Panc1 (cell line): Measurements from ENCODE around the gene ATG9A. TPM values are rescaled to one million over a fixed set of nuclear protein-coding genes. Genes with fewer than 3 reads are reported as not detected.

Experiments
- ATAC-seq: fragments of 200-7000 bp; cut with Tn5 transposase; 2 replicates; pipeline ENCODE4 v1.9.1; 2020; ENCODE audit warnings: mild to moderate bottlenecking, moderate library complexity
- BruUV-seq: library from RNA; stranded (reverse); fragments of 400-500 nt; replicated peaks from 2 replicates; lab custom pipeline; 2021; lab: Mats Ljungman, UMichigan
- CTCF ChIA-PET: fragments of 300-600 bp; sonication (Branson Sonifier 250); formaldehyde crosslinking; loops from one replicate; lab custom pipeline; 2022; ENCODE audit warnings: antibody characterized with exemption; lab: Charles Lee
- POLR2A ChIA-PET: fragments of 300-600 bp; sonication (Branson Sonifier 250); formaldehyde crosslinking; loops from one replicate; lab custom pipeline; 2022; ENCODE audit warnings: antibody characterized with exemption; lab: Charles Lee
- DNase-seq: peaks from one replicate; pipeline ENCODE4 v3.0.0-alpha.2; 2010; ENCODE audit warnings: low read depth, low spot score
- H3K27ac ChIP-seq: 2 replicates; pipeline ENCODE4 v1.5.1; 2011; ENCODE audit warnings: mild to moderate bottlenecking, low read length, inconsistent platforms
- H3K27me3 ChIP-seq: fragments of 200-500 bp; sonication (Bioruptor generic); 2 replicates; pipeline ENCODE4 v1.6.0; 2014; ENCODE audit warnings: low read length, inconsistent platforms; ENCODE audit not compliant: control insufficient read depth, insufficient read depth
- H3K36me3 ChIP-seq: fragments of 200-500 bp; sonication (Bioruptor generic); 2 replicates; pipeline ENCODE4 v1.5.1; 2014; ENCODE audit warnings: inconsistent platforms, mild to moderate bottlenecking, low read length, moderate library complexity; ENCODE audit not compliant: control insufficient read depth, insufficient read depth
- H3K4me1 ChIP-seq: 2 replicates; pipeline ENCODE4 v1.5.1; 2011; ENCODE audit warnings: inconsistent platforms, mild to moderate bottlenecking, low read length, moderate library complexity; ENCODE audit not compliant: control insufficient read depth, insufficient read depth
- H3K4me3 ChIP-seq, 2 experiments: 2 replicates each; pipeline ENCODE4 v1.5.1; 2011 to 2012; ENCODE audit warnings: low read depth in 2 of 2, low read length in 2 of 2, mild to moderate bottlenecking in 2 of 2, inconsistent platforms in 1 of 2, moderate library complexity in 1 of 2
- H3K9me3 ChIP-seq: fragments of 200-500 bp; sonication (Bioruptor generic); 2 replicates; pipeline ENCODE4 v1.5.1; 2014; ENCODE audit warnings: low read depth, mild to moderate bottlenecking, inconsistent platforms, low read length, moderate library complexity; ENCODE audit not compliant: control insufficient read depth, insufficient read depth
- CTCF ChIP-seq: fragments of 450-650 bp; IDR thresholded peaks from 2 replicates; pipeline ENCODE4 v1.5.1; 2017; ENCODE audit warnings: mild to moderate bottlenecking
- POLR2AphosphoS5 ChIP-seq: IDR thresholded peaks from 2 replicates; pipeline ENCODE4 v1.6.1; 2012; ENCODE audit warnings: mild to moderate bottlenecking, low read depth, low read length, moderate library complexity
- SIN3A ChIP-seq: IDR thresholded peaks from 2 replicates; pipeline ENCODE4 v1.6.1; 2012; ENCODE audit warnings: low read depth, mild to moderate bottlenecking, low read length, moderate library complexity, borderline replicate concordance; ENCODE audit not compliant: insufficient read depth
- TCF7L2 ChIP-seq: IDR thresholded peaks from 2 replicates; pipeline ENCODE4 v1.6.1; 2011; ENCODE audit warnings: mild to moderate bottlenecking, low read depth, low read length, inconsistent platforms
- in situ Hi-C: cut with HindIII; loops from 2 replicates; pipeline ENCODE4 v1.10.0; 2016; ENCODE audit warnings: low sequenced_read_pairs, low pct_unique_long_range_greater_than_20kb
- intact Hi-C: fragments of 100-400 bp; cut with micrococcal nuclease; formaldehyde crosslinking; loops from one replicate; pipeline ENCODE4 v1.10.0; 2022; ENCODE audit not compliant: unreplicated experiment
- total RNA-seq: library from RNA; stranded (reverse); gene quantifications from one replicate; pipeline ENCODE4 v1.2.1, GENCODE V29; 2021; ENCODE audit not compliant: unreplicated experiment
- TF ChIP-seq, protein P1 (sequence below), 2 experiments: IDR thresholded peaks; 2 replicates each; pipeline ENCODE4 v1.6.1; 2011 to 2012; ENCODE audit warnings: low read depth in 2 of 2, control low read depth in 1 of 2, low read length in 1 of 2, mild to moderate bottlenecking in 1 of 2, moderate library complexity in 1 of 2; ENCODE audit not compliant: insufficient read depth in 1 of 2

Gene ATG9A
- total RNA-seq, 1 experiment from 2014 or later, result 75.1 TPM

GRCh38 chr2:219266886-219267285, 37.5 kb upstream of the ATG9A start:
- H3K36me3 ChIP-seq, result no peaks in the 10 kb centered on the region
- ChIA-PET CTCF (no interaction called here), POLR2A (no interaction called here)
- no peak overlapping the region for H3K27ac ChIP-seq
- ATAC-seq (no peak), DNase-seq (no peak)
- no TSS peak for BruUV-seq
- intact Hi-C loops, result no loop called here
- no peak overlapping the region for H3K4me3 ChIP-seq
- H3K9me3 ChIP-seq, result no peaks in the 10 kb centered on the region
- in situ Hi-C loops, result no loop called here
- H3K4me1 ChIP-seq, result no peaks in the 10 kb centered on the region
- TF ChIP-seq TCF7L2 (no peak), SIN3A (no peak), CTCF (no peak), POLR2AphosphoS5 (no peak)
- TF ChIP-seq, protein P1, sequence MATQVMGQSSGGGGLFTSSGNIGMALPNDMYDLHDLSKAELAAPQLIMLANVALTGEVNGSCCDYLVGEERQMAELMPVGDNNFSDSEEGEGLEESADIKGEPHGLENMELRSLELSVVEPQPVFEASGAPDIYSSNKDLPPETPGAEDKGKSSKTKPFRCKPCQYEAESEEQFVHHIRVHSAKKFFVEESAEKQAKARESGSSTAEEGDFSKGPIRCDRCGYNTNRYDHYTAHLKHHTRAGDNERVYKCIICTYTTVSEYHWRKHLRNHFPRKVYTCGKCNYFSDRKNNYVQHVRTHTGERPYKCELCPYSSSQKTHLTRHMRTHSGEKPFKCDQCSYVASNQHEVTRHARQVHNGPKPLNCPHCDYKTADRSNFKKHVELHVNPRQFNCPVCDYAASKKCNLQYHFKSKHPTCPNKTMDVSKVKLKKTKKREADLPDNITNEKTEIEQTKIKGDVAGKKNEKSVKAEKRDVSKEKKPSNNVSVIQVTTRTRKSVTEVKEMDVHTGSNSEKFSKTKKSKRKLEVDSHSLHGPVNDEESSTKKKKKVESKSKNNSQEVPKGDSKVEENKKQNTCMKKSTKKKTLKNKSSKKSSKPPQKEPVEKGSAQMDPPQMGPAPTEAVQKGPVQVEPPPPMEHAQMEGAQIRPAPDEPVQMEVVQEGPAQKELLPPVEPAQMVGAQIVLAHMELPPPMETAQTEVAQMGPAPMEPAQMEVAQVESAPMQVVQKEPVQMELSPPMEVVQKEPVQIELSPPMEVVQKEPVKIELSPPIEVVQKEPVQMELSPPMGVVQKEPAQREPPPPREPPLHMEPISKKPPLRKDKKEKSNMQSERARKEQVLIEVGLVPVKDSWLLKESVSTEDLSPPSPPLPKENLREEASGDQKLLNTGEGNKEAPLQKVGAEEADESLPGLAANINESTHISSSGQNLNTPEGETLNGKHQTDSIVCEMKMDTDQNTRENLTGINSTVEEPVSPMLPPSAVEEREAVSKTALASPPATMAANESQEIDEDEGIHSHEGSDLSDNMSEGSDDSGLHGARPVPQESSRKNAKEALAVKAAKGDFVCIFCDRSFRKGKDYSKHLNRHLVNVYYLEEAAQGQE (IDR thresholded peaks at IDR 0.05; ENCODE audit: insufficient read depth in 1 of 2, low read depth in 2 of 2, low read length in 1 of 2), result no peak
- H3K27me3 ChIP-seq, result no peaks in the 10 kb centered on the region

GRCh38 chr2:219266232-219266631, 36.8 kb upstream of the ATG9A start:
- ChIA-PET CTCF (no interaction called here), POLR2A (interaction anchor here (0.5 kb wide), 1 partner anchor 29 kb away, joined by 5 read pairs; no protein-coding TSS in a partner anchor)
- no TSS peak for BruUV-seq
- Histone ChIP-seq H3K4me1 (no peaks in the 10 kb centered on the region), H3K36me3 (no peaks in the 10 kb centered on the region), H3K27ac (no peak overlapping the region), H3K27me3 (no peaks in the 10 kb centered on the region), H3K4me3 (no peak overlapping the region), H3K9me3 (no peaks in the 10 kb centered on the region)
- no peak for ATAC-seq
- no peak for TF ChIP-seq TCF7L2
- TF ChIP-seq SIN3A, result no peak
- no peak for TF ChIP-seq POLR2AphosphoS5
- TF ChIP-seq, protein P1 (IDR thresholded peaks at IDR 0.05; ENCODE audit: insufficient read depth in 1 of 2, low read depth in 2 of 2, low read length in 1 of 2), result no peak
- TF ChIP-seq CTCF, result no peak
- DNase-seq, result no peak
- in situ Hi-C loops, result no loop called here
- intact Hi-C loops, result no loop called here
